Stomach smooth muscle (tissue), 2 donors: ENCODE results near the gene RIT2.

Experiments
- H3K27ac ChIP-seq: one replicate; pipeline ENCODE4 v1.7.0; 2013; ENCODE audit warnings: mild to moderate bottlenecking, low read length, inconsistent platforms
- H3K27me3 ChIP-seq, 2 donors: one replicate each; pipeline ENCODE4 v1.7.0; 2013; ENCODE audit warnings: low read length in 2 of 2; ENCODE audit not compliant: insufficient read depth in 2 of 2, control insufficient read depth in 1 of 2
- H3K36me3 ChIP-seq, 2 donors: one replicate each; pipeline ENCODE4 v1.7.0; 2013; ENCODE audit warnings: low read length in 2 of 2; ENCODE audit not compliant: control insufficient read depth in 2 of 2, insufficient read depth in 2 of 2
- H3K4me1 ChIP-seq: one replicate; pipeline ENCODE4 v1.7.0; 2013; ENCODE audit warnings: low read length; ENCODE audit not compliant: control insufficient read depth, insufficient read depth
- H3K4me3 ChIP-seq, 2 donors: one replicate each; pipeline ENCODE4 v1.7.0; 2013; ENCODE audit warnings: low read length in 2 of 2
- H3K9ac ChIP-seq, 2 donors: one replicate each; pipeline ENCODE4 v1.7.0; 2013; ENCODE audit warnings: low read length in 2 of 2, mild to moderate bottlenecking in 1 of 2
- H3K9me3 ChIP-seq, 2 donors: one replicate each; pipeline ENCODE4 v1.7.0; 2013; ENCODE audit warnings: low read length in 2 of 2; ENCODE audit not compliant: control insufficient read depth in 2 of 2
- donor health status: healthy.
- donor health status: Pancreatic carcinoma.

RIT2 gene

DNA sequence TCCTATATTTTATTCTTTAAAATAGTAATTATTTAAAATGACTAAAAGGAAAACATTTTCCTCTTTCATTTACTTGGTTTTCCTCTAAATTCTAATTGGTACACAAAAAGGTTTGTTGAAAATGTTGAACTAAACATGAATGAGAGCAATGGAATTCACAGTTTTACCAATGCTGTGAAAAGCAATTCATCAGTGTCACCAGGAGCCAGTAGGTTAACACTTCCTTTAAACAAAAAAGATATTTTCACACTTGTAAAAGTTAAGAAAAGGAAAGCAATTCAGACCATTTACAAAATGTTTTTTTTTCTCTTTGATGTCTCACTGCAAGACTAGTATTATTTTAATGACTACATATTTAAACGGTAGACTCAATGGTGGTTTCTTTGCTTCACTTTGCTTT is 341.6 kb downstream of the RIT2 start:
- Histone ChIP-seq H3K27me3 (no peaks in the 10 kb centered on the region), H3K27ac (no peak overlapping the region), H3K36me3 (no peaks in the 10 kb centered on the region), H3K4me3 (no peak overlapping the region), H3K9ac (no peak overlapping the region), H3K4me1 (no peaks in the 10 kb centered on the region), H3K9me3 (no peaks in the 10 kb centered on the region)

DNA sequence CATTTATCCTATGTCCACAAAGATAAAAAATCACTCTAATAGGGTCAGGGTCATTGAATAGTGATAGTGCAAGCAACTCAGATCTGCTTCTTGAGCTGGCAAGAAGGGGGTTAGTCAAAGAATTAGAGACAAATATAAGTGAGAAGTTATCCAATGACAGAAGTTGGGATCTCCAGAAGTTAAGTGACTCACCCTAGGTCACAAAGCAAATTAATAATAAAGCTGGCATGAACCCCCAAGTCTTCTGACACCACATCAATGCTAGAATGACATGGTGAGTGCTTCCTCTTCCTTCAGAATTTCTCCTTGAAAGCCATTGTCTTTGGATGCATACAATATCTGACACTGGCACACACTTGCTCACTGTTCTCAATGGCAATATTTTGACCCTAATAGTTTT is 343.5 kb downstream of the RIT2 start:
- Histone ChIP-seq H3K36me3 (no peaks in the 10 kb centered on the region), H3K27me3 (no peaks in the 10 kb centered on the region), H3K4me3 (no peak overlapping the region), H3K4me1 (no peaks in the 10 kb centered on the region), H3K27ac (no peak overlapping the region), H3K9me3 (no peaks in the 10 kb centered on the region), H3K9ac (no peak overlapping the region)

DNA sequence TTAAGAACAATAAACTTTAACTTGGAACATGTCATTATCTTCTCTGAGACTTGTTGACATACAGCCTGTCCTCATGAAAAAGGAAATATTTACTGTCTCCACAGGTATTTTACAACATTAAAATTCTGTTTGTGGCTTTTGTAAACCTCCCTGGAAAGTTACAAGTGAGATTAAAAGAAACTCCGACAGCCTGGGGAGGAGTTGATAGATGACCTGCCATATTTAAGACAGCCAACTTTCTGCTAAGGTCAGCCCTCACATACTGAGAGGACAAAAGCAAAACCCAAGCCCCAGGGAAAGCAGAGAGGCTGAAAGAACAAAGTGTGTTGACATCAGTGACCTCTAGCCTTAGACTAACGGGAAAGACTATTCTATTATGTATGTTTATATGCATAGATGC is 350.2 kb downstream of the RIT2 start:
- no peaks in the 10 kb centered on the region for H3K9me3 ChIP-seq
- H3K36me3 ChIP-seq: no peaks in the 10 kb centered on the region
- H3K4me1 ChIP-seq: no peaks in the 10 kb centered on the region
- no peaks in the 10 kb centered on the region for H3K27me3 ChIP-seq
- H3K9ac ChIP-seq: no peak overlapping the region
- H3K27ac ChIP-seq: no peak overlapping the region
- no peak overlapping the region for H3K4me3 ChIP-seq

DNA sequence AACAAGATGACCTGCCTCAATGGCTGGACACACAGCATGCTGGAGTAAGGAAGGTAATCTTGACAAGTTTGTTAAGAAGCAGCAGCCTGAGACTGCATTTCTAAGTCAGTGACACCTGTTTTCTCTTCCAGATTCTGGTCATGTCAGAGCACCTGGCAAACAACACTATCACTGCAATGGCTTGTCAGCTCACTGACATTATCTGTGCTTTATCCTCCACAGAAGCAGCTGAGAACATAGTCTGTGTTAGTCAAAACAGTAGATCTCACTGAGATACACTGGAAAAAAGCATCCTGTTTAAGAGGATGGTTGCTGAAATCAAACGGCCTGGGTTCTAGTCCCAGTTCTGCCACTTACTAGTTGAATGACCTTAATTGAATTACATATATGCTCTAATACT is 355.2 kb downstream of the RIT2 start:
- H3K9ac ChIP-seq: no peak overlapping the region

DNA sequence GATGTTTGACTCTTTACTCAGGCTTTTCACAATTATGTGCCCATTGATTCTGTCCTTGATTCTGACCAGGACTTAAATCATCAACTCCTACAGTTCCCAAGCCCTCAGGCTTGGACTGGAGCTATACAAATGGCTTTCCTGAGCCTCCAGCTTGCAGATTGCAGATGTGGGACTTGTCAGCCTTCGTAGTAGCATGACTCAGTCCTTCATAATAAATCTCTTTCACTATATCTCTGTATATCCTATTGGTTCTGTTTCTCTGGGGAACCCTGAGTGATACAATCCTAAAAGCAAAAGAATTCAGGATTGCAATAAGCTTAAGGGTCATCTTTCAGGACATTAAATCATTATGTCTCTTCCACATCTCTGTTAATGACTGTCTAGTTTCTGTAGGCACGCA is 356.6 kb downstream of the RIT2 start:
- Histone ChIP-seq H3K36me3 (no peaks in the 10 kb centered on the region), H3K9ac (no peak overlapping the region), H3K27ac (no peak overlapping the region), H3K4me1 (no peaks in the 10 kb centered on the region), H3K27me3 (no peaks in the 10 kb centered on the region), H3K4me3 (no peak overlapping the region), H3K9me3 (no peaks in the 10 kb centered on the region)

More for the DNA sequence above, 355.2 kb downstream of the RIT2 start:
- Histone ChIP-seq H3K36me3 (no peaks in the 10 kb centered on the region), H3K4me1 (no peaks in the 10 kb centered on the region), H3K9me3 (no peaks in the 10 kb centered on the region), H3K4me3 (no peak overlapping the region), H3K27ac (no peak overlapping the region), H3K27me3 (no peaks in the 10 kb centered on the region)

DNA sequence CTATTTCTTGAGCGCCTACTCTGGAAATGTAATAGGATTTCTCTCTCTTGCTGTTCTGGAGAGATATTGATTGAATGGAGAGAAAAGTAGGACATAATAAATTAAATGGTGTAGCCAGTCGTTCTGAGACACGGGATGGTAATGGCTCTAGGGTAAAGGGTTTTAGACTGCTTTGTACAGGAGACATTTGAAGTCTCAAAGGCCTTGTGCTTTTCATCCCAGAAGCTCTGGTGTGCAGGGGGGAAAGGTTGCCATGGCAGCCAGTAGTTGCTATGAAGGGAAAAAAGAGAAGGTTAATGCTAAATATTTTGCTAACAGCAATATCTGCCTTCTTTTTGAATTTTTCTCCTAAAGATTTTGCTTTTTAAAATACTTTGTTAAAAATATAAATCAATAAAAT is 359.3 kb downstream of the RIT2 start:
- no peak overlapping the region for H3K4me3 ChIP-seq
- H3K4me1 ChIP-seq: no peaks in the 10 kb centered on the region
- H3K27me3 ChIP-seq: no peaks in the 10 kb centered on the region
- H3K27ac ChIP-seq: no peak overlapping the region
- H3K9ac ChIP-seq: no peak overlapping the region
- no peaks in the 10 kb centered on the region for H3K36me3 ChIP-seq
- H3K9me3 ChIP-seq: no peaks in the 10 kb centered on the region

DNA sequence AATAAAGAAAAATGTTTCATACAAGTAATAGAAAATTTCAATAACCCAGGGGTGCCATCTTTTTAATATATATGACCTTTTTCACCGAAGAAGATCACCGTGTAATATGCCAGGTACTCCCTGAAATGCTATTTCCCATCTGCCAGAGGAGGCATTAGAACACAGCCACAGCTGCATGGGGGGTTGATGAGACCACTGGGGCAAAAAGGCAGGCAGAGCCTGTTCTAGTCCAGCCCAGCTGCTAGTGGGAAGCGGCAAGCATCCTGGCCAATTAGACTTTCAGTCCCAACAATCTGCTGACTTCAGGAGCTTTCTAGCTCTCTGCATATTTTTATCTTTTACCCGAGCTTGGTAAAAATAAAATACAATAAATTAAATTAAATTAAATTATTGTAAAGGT is 362.6 kb downstream of the RIT2 start:
- Histone ChIP-seq H3K27ac (no peak overlapping the region), H3K36me3 (no peaks in the 10 kb centered on the region)

DNA sequence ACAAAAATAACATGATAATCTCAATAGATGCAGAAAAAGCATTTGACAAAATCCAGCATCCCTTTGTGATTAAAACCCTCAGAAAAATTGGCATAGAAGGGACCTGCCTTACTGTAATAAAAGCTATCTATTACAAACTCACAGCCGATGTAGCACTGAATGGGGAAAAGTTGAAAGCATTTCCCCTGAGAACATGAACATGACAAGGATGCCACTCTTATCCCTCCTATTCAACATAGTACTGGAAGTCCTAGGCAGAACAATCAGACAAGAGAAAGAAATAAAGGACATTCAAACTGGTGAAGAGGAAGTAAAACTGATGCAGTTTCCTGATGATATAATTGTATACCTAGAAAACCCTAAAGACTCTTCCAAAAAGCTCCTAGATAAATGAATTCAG is 368.7 kb downstream of the RIT2 start:
- no peak overlapping the region for H3K4me3 ChIP-seq
- H3K27me3 ChIP-seq: no peaks in the 10 kb centered on the region
- H3K9me3 ChIP-seq: no peaks in the 10 kb centered on the region
- no peak overlapping the region for H3K27ac ChIP-seq
- H3K9ac ChIP-seq: no peak overlapping the region
- no peaks in the 10 kb centered on the region for H3K36me3 ChIP-seq
- H3K4me1 ChIP-seq: no peaks in the 10 kb centered on the region

More for the DNA sequence above, 362.6 kb downstream of the RIT2 start:
- Histone ChIP-seq H3K27me3 (no peaks in the 10 kb centered on the region), H3K9me3 (no peaks in the 10 kb centered on the region), H3K9ac (no peak overlapping the region), H3K4me1 (no peaks in the 10 kb centered on the region), H3K4me3 (no peak overlapping the region)

DNA sequence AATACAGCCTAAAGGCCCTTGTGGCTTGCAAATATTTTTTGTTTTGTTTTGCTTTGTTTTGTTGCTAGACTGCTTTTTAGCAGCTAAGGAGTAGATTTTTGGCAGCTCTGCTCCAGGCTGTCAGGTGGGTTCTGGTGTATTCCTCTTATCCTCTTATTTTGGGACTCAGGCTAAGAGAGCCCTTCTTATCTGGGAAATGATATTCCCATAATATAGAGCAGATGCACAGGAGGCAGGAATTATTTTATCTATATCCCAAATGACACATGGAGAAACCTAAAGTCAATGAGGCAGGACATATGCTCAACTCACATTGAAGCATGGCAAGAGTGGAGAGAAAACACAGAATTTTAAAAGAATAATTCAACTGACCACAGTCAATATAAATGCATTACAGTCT is 369.6 kb downstream of the RIT2 start:
- Histone ChIP-seq H3K9ac (no peak overlapping the region), H3K9me3 (no peaks in the 10 kb centered on the region), H3K4me3 (no peak overlapping the region), H3K27ac (no peak overlapping the region), H3K27me3 (no peaks in the 10 kb centered on the region), H3K4me1 (no peaks in the 10 kb centered on the region), H3K36me3 (no peaks in the 10 kb centered on the region)

DNA sequence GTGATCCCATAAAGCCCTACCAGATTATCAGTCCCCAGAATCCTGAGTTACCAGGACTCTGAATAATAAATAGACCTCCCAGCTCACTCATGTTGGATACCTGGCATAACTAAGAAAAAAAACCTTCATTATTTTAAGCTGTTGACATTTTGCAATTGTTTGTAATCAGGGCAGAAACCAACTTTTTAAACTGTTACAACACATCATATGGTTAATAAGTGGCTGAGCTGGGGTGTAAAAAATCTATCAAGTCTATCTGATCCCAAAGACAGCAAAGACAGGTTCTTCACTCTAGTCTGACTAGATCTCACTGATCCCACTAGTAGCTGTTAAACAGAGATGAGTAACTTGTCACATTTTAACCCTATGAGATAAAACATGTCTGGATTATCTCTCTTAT is 370.3 kb downstream of the RIT2 start:
- H3K27me3 ChIP-seq: no peaks in the 10 kb centered on the region
- H3K4me3 ChIP-seq: no peak overlapping the region
- no peak overlapping the region for H3K9ac ChIP-seq
- H3K27ac ChIP-seq: no peak overlapping the region
- H3K9me3 ChIP-seq: no peaks in the 10 kb centered on the region
- no peaks in the 10 kb centered on the region for H3K36me3 ChIP-seq
- no peaks in the 10 kb centered on the region for H3K4me1 ChIP-seq

DNA sequence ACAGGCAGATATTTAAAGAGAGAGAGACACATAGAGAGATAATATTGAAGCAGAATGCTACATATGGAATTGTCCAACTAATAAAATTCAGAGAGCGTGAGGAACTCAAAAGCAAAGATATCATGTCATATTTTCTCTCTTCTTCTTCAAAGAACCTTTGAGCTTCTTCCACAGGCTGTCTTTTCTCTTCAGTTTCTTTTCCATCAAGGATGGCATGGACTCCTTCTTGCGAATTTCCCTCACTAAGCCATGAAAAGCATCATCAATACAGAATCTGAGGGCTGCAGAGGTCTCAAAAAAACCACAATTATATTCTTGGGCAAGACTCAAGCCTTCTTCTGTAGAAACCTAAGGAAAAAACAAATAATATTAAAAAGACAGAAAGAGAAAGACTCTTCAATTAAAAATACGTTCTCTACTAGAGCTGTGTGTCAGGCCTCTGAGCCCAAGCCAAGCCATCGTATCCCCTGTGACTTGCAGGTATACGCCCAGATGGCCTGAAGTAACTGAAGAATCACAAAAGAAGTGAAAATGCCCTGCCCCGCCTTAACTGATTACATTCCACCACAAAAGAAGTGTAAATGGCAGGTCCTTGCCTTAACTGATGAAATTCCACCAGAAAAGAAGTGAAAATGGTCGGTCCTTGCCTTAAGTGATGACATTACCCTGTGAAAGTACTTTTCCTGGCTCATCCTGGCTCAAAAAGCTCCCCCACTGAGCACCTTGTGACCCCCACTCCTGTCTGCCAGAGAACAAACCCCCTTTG is 371.9 kb downstream of the RIT2 start:
- Histone ChIP-seq H3K36me3 (no peaks in the 10 kb centered on the region), H3K27ac (no peak overlapping the region), H3K9me3 (no peaks in the 10 kb centered on the region), H3K4me3 (no peak overlapping the region), H3K4me1 (no peaks in the 10 kb centered on the region), H3K27me3 (no peaks in the 10 kb centered on the region), H3K9ac (no peak overlapping the region)
